Gastrocnemius medialis (tissue), 4 donors: ENCODE measurements around the gene DHRSX.

ENCODE experiments used
- POLR2A ChIP-seq, 2 donors: fragments of 450-650 bp; IDR thresholded peaks; one replicate each; pipeline ENCODE4 v1.6.1; 2017; ENCODE audit warnings: antibody characterized with exemption in 2 of 2, mild to moderate bottlenecking in 2 of 2, moderate library complexity in 2 of 2
- TF ChIP-seq, protein P1 (sequence below), 5 experiments: fragments of 450-650 bp in 3 of 5; fragments of 200-600 bp in 2 of 5; sonication (generic) in 2 of 5; IDR thresholded peaks in 4 of 5; conservative IDR thresholded peaks in 1 of 5; 1 replicate in 4 of 5; 2 replicates in 1 of 5; pipeline ENCODE4 v1.5.1; 2016 to 2019; ENCODE audit warnings: antibody characterized with exemption in 5 of 5, mild to moderate bottlenecking in 3 of 5, moderate library complexity in 3 of 5

DNA sequence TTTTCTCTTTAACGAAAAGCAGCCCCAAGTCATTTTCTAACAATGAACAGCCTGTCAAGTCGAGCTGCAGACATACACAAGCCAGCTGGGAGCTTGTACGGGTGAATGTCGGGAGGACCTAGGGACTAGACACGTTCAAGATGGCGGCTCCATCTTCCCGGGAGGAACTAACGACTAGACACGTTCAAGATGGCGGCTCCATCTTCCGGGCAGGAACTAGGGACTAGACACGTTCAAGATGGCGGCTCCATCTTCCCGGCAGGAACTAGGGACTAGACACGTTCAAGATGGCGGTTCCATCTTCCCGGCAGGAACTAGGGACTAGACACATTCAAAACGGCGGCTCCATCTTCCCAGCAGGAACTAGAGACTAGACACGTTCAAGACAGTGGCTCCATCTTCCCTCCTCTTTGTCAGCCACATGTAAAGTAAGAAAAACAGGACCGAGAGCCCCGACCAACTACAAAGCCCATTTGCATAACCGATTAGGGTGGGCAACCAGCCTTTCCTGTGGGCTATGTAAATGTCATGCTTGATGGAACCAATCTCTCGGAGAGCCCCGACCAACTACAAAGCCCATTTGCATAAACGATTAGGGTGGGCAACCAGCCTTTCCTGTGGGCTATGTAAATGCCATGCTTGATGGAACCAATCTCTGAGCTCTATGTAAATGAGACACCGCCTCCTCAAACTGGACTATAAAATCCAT is 175.5 kb downstream of the DHRSX start:
- TF ChIP-seq, protein P1, sequence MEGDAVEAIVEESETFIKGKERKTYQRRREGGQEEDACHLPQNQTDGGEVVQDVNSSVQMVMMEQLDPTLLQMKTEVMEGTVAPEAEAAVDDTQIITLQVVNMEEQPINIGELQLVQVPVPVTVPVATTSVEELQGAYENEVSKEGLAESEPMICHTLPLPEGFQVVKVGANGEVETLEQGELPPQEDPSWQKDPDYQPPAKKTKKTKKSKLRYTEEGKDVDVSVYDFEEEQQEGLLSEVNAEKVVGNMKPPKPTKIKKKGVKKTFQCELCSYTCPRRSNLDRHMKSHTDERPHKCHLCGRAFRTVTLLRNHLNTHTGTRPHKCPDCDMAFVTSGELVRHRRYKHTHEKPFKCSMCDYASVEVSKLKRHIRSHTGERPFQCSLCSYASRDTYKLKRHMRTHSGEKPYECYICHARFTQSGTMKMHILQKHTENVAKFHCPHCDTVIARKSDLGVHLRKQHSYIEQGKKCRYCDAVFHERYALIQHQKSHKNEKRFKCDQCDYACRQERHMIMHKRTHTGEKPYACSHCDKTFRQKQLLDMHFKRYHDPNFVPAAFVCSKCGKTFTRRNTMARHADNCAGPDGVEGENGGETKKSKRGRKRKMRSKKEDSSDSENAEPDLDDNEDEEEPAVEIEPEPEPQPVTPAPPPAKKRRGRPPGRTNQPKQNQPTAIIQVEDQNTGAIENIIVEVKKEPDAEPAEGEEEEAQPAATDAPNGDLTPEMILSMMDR (IDR thresholded peaks at IDR 0.05 in 4 of 5, conservative IDR thresholded peaks at IDR 0.05 in 1 of 5), result no peak
- TF ChIP-seq POLR2A (IDR thresholded peaks at IDR 0.05), result no peak
